Measurements from ENCODE around the gene APBA2.

The APBA2 gene

GRCh38 chr15:28884151-28884940 lies 1.4 kb upstream of the APBA2 start:
- Histone ChIP-seq H3K4me1 (ENCODE audit: low read length) (peaks cover 15% of the 10 kb centered on the region), H3K27ac (ENCODE audit: low read length) (no peak overlapping the region), H3K4me3 (ENCODE audit: low read length) (no peak overlapping the region), H3K27me3 (ENCODE audit: low read depth, low read length) (no peaks in the 10 kb centered on the region), H4K20me1 (ENCODE audit: insufficient read depth, low read length) (no peaks in the 10 kb centered on the region), H3K36me3 (replicated peaks; ENCODE audit: low read depth, low read length) (no peaks in the 10 kb centered on the region), H3K4me2 (ENCODE audit: low read length) (no peak overlapping the region), H2AFZ (ENCODE audit: low read depth, low read length) (no peak overlapping the region), H3K9ac (ENCODE audit: low read length) (no peak overlapping the region), H3K9me3 (ENCODE audit: insufficient read depth, low read length) (no peaks in the 10 kb centered on the region), H3K79me2 (ENCODE audit: low read length) (no peaks in the 10 kb centered on the region)
- TF ChIP-seq EZH2phosphoT487 (IDR thresholded peaks at IDR 0.05; ENCODE audit: low read depth) (no peak), CTCF (IDR thresholded peaks at IDR 0.05; ENCODE audit: low read depth, low read length) (no peak)

GRCh38 chr15:28885128-28885629 lies 595 bp upstream of the APBA2 start:
- no peaks in the 10 kb centered on the region for H3K27me3 ChIP-seq (ENCODE audit: low read depth, low read length)
- H3K9ac ChIP-seq (ENCODE audit: low read length): no peak overlapping the region
- H3K9me3 ChIP-seq (ENCODE audit: insufficient read depth, low read length): no peaks in the 10 kb centered on the region
- no peaks in the 10 kb centered on the region for H4K20me1 ChIP-seq (ENCODE audit: insufficient read depth, low read length)
- no peak for TF ChIP-seq CTCF (IDR thresholded peaks at IDR 0.05; ENCODE audit: low read depth, low read length)
- no peak for TF ChIP-seq EZH2phosphoT487 (IDR thresholded peaks at IDR 0.05; ENCODE audit: low read depth)
- H3K36me3 ChIP-seq (replicated peaks; ENCODE audit: low read depth, low read length): no peaks in the 10 kb centered on the region
- no peak overlapping the region for H2AFZ ChIP-seq (ENCODE audit: low read depth, low read length)
- H3K4me1 ChIP-seq (ENCODE audit: low read length): peaks cover 15% of the 10 kb centered on the region
- H3K79me2 ChIP-seq (ENCODE audit: low read length): no peaks in the 10 kb centered on the region
- H3K4me3 ChIP-seq (ENCODE audit: low read length): no peak overlapping the region
- H3K4me2 ChIP-seq (ENCODE audit: low read length): no peak overlapping the region
- no peak overlapping the region for H3K27ac ChIP-seq (ENCODE audit: low read length)

- H3K36me3 ChIP-seq (replicated peaks; ENCODE audit: low read depth, low read length): no peaks in the 10 kb centered on the region
- no peak overlapping the region for H3K9ac ChIP-seq (ENCODE audit: low read length)
- no peak overlapping the region for H3K4me2 ChIP-seq (ENCODE audit: low read length)
- H3K4me3 ChIP-seq (ENCODE audit: low read length): no peak overlapping the region
- H3K4me1 ChIP-seq (ENCODE audit: low read length): peaks cover 5% of the 10 kb centered on the region
- no peaks in the 10 kb centered on the region for H3K9me3 ChIP-seq (ENCODE audit: insufficient read depth, low read length)
- H3K27ac ChIP-seq (ENCODE audit: low read length): no peak overlapping the region
- H2AFZ ChIP-seq (ENCODE audit: low read depth, low read length): no peak overlapping the region
- no peaks in the 10 kb centered on the region for H3K27me3 ChIP-seq (ENCODE audit: low read depth, low read length)
- H3K79me2 ChIP-seq (ENCODE audit: low read length): no peaks in the 10 kb centered on the region
- TF ChIP-seq EZH2phosphoT487 (IDR thresholded peaks at IDR 0.05; ENCODE audit: low read depth): no peak
- no peak for TF ChIP-seq CTCF (IDR thresholded peaks at IDR 0.05; ENCODE audit: low read depth, low read length)
- H4K20me1 ChIP-seq (ENCODE audit: insufficient read depth, low read length): no peaks in the 10 kb centered on the region
Observed at GRCh38 chr15:28886431-28887338, 911 bp downstream of the APBA2 start.
